ENCODE data around the gene BCL7C.
"Not testable (repeated sequence)": the region's sequence is repeated elsewhere in the genome, so short reads cannot be mapped to it uniquely, and the experiment has no call there.

Gene BCL7C

GRCh38 chr16:30866031-30866430 lies 27.8 kb downstream of the BCL7C start:
- no peak for DNase-seq (ENCODE audit: low read depth in 2 of 2)

GRCh38 chr16:30863178-30863577 lies 30.7 kb downstream of the BCL7C start:
- DNase-seq (ENCODE audit: low read depth in 2 of 2) = not testable (repeated sequence)

- not testable (repeated sequence) for DNase-seq (ENCODE audit: low read depth in 2 of 2)
These were observed 33.1 kb downstream of the BCL7C start for GRCh38 chr16:30860729-30861128.

- DNase-seq (ENCODE audit: low read depth in 2 of 2) = no peak
These were observed 35.0 kb downstream of the BCL7C start for GRCh38 chr16:30858829-30859423.

- no peak for DNase-seq (ENCODE audit: low read depth in 2 of 2)
These were observed 35.8 kb downstream of the BCL7C start for GRCh38 chr16:30858111-30858495.

- DNase-seq (ENCODE audit: low read depth in 2 of 2) = no peak
These were observed 40.1 kb downstream of the BCL7C start for GRCh38 chr16:30853758-30854157.

- DNase-seq (ENCODE audit: low read depth in 2 of 2) = no peak
These were observed 43.6 kb downstream of the BCL7C start for GRCh38 chr16:30850246-30850645.

GRCh38 chr16:30846649-30847402 lies 47.1 kb downstream of the BCL7C start:
- DNase-seq (ENCODE audit: low read depth in 2 of 2) = no peak

GRCh38 chr16:30844671-30845449 lies 49.0 kb downstream of the BCL7C start:
- DNase-seq (ENCODE audit: low read depth in 2 of 2) = peak; percentile 48 to 70

GRCh38 chr16:30844346-30844670 lies 49.6 kb downstream of the BCL7C start:
- DNase-seq (ENCODE audit: low read depth in 2 of 2) = no peak

- no peak for DNase-seq (ENCODE audit: low read depth in 2 of 2)
These were observed 50.4 kb downstream of the BCL7C start for GRCh38 chr16:30843501-30843900.

GRCh38 chr16:30842971-30843370 lies 50.9 kb downstream of the BCL7C start:
- DNase-seq (ENCODE audit: low read depth in 2 of 2) = no peak

- DNase-seq (ENCODE audit: low read depth in 2 of 2) = no peak
These were observed 52.5 kb downstream of the BCL7C start for GRCh38 chr16:30841332-30841731.

GRCh38 chr16:30840611-30841010 lies 53.3 kb downstream of the BCL7C start:
- DNase-seq (ENCODE audit: low read depth in 2 of 2) = no peak

GRCh38 chr16:30839523-30840227 lies 54.2 kb downstream of the BCL7C start:
- DNase-seq (ENCODE audit: low read depth in 2 of 2) = no peak

GRCh38 chr16:30838876-30839471 lies 54.9 kb downstream of the BCL7C start:
- no peak for DNase-seq (ENCODE audit: low read depth in 2 of 2)

- no peak for DNase-seq (ENCODE audit: low read depth in 2 of 2)
These were observed 56.0 kb downstream of the BCL7C start for GRCh38 chr16:30837904-30838303.

Data from stimulated activated CD8-positive, alpha-beta memory T cell treated with anti-CD3 and anti-CD28 coated beads, Interleukin-7, amount 100 ng/mL, for 4 hours (primary cell).